Hematopoietic multipotent progenitor cell treated with erythropoietin and hydrocortisone succinate and interleukin-3 and kit ligand, for 8 days (in vitro differentiated cells): ENCODE measurements around the gene CCDC57.
"Not testable (repeated sequence)": the region's sequence is repeated elsewhere in the genome, so short reads cannot be mapped to it uniquely, and the experiment has no call there.

Experiments
- DNase-seq: peaks from one replicate; pipeline ENCODE4 v3.0.0-alpha.2; 2015

CCDC57 gene, protein sequence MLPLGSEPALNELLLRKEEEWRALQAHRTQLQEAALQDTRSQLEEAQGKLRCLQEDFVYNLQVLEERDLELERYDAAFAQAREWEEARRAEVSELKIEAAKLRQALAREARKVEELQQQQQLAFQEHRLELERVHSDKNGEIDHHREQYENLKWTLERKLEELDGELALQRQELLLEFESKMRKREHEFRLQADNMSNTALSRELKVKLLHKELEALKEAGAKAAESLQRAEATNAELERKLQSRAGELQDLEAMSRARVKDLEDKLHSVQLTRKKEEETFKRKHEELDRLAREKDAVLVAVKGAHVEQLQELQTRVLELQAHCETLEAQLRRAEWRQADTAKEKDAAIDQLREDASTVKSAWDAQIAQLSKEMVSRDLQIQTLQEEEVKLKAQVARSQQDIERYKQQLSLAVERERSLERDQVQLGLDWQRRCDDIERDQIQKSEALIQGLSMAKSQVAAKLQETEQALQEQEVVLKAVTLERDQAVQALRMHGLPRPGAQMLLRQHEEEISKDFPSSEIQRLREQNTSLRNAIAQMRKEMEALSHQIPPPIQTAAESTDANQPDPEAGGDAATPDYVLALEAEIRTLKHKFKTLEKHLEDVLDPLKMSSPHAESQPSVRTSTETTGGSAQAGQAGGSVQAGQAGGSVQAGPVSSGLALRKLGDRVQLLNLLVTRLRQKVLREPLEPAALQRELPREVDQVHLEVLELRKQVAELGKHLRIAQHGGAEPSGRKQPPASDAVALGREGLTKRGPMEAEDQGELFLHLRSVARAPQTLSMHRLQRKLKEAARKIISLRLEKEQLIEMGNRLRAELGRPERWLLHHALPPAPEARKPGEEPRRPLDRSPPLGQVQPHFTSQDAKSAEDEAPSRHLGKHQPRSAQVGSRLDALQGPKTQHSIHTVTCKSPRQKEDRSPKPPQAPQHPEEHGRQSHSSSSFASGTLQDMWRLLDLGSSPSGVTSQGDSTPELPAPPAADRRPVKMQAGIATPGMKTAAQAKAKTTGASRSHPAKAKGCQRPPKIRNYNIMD

GRCh38 chr17:82212331-82213250, at the start of gene CCDC57:
TSS of gene CCDC57 (minus strand) at chr17:82212842. CDS start at chr17:82201944, 10,898 bp downstream.
- peak; percentile 76 for DNase-seq

DNA sequence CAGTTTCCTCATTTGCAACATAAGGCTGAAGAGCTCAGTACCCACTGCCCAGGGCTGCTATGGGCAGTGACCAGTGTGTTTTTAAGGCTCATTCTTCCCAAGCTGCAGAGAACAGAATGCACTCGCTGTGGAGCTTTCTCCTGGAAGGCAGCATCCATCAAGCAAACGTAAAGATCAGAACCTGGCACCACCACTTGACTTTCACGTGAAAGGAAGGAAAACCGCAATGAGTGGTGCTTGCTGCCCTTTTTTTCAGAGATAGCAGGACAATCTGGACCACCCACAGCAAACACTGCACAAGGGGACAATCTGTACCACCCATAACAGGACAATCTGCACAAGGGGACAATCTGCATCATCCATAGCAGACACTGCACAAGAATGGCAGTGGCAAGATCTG, 49.7 kb upstream of the CCDC57 start:
- DNase-seq: no peak

DNA sequence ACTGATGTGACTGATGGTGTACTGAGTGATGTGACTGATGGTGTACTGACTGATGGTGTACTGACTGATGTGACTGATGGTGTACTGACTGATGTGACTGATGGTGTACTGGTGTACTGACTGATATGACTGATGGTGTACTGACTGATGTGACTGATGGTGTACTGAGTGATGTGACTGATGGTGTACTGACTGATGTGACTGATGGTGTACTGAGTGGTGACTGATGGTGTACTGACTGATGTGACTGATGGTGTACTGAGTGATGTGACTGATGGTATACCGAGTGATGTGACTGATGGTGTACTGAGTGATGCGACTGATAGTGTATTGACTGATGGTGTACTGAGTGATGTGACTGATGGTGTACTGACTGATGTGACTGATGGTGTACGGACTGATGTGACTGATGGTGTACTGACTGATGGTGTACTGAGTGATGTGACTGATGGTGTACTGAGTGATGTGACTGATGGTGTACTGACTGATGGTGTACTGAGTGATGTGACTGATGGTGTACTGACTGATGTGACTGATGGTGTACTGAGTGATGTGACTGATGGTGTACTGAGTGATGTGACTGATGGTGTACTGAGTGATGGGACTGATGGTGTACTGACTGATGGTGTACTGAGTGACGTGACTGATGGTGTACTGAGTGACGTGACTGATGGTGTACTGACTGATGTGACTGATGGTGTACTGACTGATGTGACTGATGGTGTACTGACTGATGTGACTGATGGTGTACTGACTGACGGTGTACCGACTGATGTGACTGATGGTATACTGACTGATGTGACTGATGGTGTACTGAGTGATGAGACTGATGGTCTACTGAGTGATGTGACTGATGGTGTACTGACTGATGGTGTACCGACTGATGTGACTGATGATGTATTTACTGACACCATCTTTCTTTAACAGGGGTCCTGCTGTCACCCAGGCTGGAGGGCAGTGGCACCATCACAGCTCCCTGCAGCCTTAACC, 47.6 kb upstream of the CCDC57 start:
- not testable (repeated sequence) for DNase-seq

- DNase-seq: no peak
These were observed 45.9 kb upstream of the CCDC57 start for GRCh38 chr17:82258555-82258954.

- peak; percentile 34 for DNase-seq
These were observed 44.8 kb upstream of the CCDC57 start for GRCh38 chr17:82257473-82257872.

GRCh38 chr17:82256242-82256885, 43.7 kb upstream of the CCDC57 start:
- no peak for DNase-seq

DNA sequence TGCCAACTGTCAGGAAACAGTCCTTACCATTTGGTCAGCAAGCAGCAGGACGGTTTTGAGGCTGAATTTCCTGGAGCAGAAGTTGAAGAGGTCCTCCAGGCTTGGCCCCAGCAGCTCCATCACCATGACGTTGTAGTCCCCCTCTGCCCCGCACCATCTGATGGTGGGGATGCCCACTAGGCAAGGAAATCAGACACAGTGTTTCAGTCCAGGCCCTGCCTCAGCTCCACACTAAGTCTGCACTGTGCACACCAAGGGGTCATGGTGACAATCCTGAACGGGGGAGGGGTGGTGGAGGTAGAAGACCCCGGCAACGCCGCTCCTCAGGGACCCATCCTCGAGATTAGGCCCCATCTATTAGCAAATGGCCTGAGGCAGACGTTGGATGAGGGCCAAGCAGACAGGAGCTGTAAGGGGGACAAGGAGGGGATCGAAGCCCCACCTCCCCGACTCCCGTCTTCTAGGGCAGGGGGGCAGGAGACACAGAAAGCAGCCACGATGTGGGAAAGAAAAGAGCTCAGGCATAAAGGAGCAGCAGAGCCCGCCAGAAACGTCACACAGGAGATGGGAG, 42.8 kb upstream of the CCDC57 start:
- no peak for DNase-seq

DNA sequence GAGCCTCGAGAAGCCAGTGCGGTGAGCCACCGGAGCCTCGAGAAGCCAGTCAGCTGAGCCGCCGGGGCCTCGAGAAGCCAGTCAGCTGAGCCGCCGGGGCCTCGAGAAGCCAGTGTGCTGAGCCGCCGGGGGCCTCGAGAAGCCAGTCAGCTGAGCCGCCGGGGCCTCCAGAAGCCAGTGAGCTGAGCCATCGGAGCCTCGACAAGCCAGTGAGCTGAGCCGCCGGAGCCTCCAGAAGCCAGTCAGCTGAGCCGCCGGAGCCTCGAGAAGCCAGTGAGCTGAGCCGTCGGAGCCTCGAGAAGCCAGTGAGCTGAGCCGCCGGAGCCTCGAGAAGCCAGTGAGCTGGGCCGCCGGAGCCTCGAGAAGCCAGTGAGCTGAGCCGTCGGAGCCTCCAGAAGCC, 42.1 kb upstream of the CCDC57 start:
- not testable (repeated sequence) for DNase-seq

GRCh38 chr17:82254096-82254495, 41.5 kb upstream of the CCDC57 start:
- DNase-seq: not testable (repeated sequence)

- no peak for DNase-seq
These were observed 40.5 kb upstream of the CCDC57 start for GRCh38 chr17:82253179-82253544.

DNA sequence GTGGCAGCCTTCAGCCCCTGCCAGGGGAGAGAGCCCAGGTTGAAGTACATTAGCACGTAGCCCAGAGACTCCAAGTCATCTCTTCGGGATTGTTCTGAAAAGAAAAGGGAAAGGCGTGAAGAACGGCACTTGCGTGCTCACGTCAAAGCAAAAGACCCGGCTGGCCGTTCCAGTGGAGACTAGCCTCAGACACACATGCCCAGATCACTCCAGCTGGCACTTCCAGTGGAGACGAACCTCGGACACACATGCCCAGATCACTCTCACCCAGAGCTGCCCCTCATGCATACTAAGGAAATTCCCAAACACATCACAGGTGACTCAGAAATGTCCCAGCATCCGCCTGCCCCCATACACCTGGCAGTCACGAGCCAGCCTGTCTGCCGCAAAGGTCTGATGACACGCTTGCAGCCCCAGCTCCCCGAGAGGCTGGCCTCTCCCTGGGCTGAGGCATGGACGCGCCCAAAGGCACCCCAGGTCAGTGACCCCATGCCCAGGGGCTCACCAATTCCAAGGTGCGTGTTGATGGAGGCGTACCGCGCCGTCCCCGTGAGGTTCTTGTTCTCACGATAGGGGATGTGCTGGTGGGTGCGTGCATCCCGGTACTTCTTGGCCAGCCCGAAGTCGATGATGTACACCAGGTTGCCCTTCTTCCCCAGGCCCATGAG, 40.0 kb upstream of the CCDC57 start:
- DNase-seq: no peak

DNA sequence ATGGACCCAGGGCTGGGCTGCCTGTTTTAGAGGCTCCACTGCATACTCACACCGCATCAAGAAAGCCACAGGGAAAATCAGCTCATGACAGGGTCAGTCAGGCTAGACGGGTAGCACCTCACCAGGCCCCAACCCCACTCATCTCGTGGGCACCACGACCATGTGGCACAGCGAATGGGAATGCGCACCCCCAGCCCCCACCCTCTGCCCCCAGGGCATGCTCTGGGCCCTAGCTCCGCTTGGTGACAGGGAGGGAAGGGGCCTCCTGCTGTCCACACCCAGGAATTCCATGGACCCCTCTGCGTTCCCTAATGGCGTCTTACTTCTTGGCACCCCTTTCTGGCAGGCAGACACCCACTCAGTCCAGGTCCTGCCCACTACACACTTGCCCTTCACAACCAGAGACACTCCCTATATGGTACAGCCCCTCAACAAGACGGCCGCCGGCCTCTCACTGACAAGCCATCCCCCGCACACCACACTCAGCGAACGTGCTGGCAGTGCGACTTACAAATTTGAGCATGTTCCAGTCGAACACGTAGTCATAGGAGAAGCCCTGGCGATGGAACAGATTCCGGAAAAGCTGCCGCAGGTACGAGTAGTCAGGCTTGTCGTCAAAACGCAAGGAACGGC, 38.3 kb upstream of the CCDC57 start:
- no peak for DNase-seq

DNA sequence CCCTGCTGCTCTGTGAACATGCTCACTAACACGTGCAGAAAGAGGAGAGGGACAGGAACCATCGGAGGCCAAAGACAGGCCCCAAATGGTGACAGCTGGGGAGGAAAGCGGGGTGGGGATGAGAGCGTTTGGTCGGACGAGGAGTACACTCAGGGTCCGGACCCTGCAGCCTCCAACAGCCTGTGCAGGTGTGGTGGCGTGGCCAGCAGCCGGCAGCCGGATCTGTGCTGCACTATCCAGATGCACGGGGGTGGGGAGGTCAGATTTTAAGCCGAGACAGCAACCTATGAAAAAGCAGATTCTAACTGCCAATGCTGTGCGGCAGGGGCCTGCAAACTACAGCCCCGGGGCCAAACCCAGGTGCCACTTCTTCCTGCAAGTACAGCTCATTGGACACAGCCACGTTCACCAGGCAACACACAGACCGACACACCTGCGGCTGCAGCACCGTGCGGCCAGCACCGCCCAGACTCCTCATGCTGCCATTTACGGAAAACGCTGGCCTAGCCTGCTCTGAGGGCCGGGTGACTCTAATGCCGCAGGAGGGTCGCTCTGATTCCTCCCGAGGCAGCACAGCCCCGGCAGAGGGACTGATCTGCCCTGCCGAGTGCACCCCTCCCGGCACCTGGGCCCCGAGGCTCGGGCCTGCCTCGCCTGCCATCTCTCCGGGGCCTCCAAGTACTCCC, 37.4 kb upstream of the CCDC57 start:
- no peak for DNase-seq

- no peak for DNase-seq
These were observed 36.4 kb upstream of the CCDC57 start for GRCh38 chr17:82248815-82249674.

- no peak for DNase-seq
These were observed 35.4 kb upstream of the CCDC57 start for GRCh38 chr17:82247856-82248671.

DNA sequence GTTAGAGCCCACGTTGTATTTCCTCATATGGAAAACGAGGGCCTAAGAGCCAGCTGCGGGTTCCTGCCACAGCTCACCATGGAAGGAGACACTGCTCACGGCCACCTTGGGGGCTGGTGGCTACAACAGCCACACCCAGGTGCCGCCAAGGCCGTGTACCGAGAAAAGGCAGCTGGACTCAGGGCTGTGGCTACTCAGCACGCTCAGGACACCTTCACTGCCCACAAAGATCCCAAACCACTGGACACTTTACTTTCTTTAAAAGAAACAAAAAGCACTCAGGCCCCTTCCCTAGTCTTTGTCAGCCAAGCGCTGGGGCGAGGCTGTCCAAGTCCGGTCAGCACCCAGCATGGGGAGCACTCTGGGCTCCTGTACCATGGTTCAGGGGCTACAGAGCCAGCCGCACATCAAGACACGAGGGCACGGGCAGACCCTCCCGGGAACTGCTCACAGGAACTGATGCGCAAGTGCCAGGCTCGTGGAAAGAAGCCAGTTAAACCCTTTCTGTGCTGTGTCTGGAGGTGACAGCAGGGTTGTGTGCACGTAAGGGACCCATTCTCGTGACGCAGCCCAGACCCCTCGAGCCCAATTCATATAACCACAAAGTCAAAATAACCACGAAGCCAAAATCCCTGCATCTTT, 34.7 kb upstream of the CCDC57 start:
- no peak for DNase-seq
